HG03095 (cell line): ENCODE data around the gene SLC66A2.
"Not testable (repeated sequence)": the region's sequence is repeated elsewhere in the genome, so short reads cannot be mapped to it uniquely, and the experiment has no call there.

Experiments
- ATAC-seq: cut with Tn5 transposase; IDR thresholded peaks from one replicate; pipeline ENCODE4 v1.9.1; 2021; ENCODE audit warnings: moderate library complexity; ENCODE audit not compliant: unreplicated experiment

SLC66A2 gene

DNA sequence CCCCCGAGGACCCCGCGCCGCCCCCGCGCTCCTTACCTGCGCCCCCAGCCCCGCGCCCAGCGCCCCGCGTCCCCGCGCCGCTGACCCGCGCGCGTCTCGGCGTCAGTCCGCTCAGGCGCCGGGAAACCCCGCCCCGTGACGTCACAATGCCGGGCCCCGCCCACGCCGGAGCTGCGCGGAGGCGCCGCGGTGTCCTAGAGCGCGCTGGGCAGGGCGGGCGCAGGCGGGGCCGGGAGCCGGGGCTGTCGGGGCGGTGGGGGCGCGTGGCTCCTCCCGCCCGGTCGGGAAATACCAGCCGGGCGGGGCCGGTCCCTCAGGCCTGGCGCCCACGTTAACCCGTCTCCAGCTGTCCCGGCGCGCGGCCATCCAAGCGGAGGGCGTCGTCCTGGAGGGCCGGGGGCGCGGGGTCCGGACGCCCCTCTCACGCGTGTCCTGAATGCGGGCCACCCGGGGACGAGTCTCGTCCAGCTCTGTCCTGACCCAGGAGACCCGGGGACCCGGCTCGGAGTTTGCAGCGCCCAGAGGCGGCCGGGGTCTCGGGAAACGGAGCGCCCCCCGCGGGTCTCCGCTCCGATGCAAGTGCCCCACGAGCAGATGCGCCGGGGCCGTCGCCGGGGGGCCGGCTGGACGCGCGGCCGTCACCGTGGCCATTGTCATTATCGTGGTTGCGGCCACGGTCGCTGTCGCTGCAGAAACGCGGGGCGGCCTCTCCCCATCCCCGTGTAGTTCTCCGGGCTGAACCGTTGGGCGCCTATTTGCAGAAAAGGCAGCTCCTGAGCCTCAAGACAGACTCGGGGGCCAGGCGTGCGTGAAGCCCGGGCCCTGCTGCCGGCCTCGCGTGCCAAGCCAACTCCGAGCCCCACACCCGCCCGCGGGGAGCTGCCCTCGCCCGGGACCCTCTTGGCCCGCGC lies at the start of gene SLC66A2:
SLC66A2 (minus strand) TSS at position 109 of the 911 bp plus-strand sequence. CDS start 727 bp downstream, outside the sequence.
- ATAC-seq = peak; percentile 78

GRCh38 chr18:80000877-80001276 lies 49.4 kb upstream of the SLC66A2 start:
- ATAC-seq = no peak

DNA sequence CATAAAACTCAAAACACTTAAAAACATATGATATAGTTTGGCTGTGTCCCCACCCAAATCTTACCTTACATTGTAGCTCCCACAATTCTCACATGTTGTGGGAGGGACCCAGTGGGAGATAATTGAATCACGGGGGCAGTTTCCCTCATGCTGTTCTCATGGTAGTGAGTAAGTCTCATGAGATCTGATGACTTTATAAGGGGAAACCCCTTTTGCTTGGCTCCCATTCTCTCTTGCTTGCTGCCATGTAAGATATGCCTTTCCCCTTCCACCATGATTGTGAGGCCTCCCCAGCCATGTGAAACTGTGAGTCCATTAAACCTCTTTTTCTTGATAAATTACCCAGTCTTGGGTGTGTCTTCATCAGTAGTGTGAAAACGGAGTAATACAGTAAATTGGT lies 48.2 kb upstream of the SLC66A2 start:
- ATAC-seq = not testable (repeated sequence)

DNA sequence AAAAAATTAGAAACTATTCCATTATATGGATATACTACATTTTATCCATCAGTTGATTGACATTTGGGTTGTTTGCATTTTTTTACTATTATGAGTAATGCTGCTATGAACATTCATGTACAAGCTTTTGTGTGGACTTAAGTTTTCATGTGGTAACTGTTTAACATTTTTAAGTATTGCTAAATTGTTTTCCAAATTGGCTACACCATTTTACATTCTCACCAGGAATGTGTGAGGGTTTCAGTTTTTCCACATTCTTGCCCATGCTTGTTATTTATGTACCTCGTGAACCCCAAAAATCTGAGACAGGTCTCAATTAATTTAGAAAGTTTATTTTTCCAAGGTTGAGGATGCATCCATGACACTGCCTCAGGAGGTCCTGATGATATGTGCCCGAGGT lies 40.0 kb upstream of the SLC66A2 start:
- no peak for ATAC-seq

DNA sequence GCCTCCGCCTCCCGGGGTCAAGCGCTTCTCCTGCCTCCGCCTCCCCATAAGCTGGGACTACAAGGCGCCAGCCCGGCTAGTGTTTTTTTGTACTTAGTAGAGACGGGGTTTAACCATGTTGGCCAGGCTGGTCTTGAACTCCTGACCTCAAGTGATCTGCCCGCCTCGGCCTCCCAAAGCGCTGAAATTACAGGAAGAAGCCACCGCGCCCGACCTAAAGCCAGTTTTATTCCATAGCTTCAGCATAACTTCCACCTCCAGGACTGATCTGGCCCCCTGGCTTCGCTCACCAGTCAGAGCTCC lies 37.7 kb upstream of the SLC66A2 start:
- ATAC-seq = no peak

DNA sequence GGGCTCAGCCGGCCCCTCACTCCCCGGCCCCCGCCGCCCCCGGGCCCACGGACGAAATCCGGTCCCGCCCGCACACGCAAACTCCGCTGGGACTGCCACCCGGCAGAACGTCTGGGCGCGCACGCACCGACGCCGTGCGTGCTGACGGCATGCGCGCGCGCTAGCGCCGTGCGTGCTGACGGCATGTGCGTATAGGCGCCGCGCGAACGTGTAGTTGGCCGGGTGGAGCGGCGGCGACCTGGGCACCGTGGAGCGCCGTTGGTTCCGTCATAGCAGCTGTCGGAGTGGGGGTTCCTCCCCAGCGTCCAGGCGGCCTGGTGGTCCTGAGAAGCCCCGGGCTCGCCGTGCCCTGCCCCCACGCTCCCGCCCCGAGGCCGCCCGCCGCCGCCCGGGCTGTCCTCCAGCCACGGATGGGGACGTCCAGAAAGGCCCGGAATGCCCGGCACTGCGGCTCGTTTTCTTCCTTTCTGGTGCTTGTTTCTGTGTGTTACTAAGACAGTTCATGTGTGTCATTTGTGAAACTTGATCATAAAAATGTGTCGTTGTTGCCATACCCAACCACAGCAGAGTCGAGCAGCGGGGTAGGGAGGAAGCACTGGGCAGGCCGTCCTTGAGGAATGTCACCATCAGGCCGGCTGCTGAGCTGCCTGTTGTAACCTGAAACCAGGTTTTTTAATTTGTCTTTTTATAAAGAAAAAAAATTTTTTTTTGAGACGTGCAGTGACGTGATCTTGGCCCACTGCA lies 37.2 kb upstream of the SLC66A2 start, which contains the start of gene TXNL4A:
TXNL4A (minus strand) TSS at position 113 of the 744 bp plus-strand sequence. CDS start 171 bp downstream, outside the sequence.
- ATAC-seq = peak; percentile 97

- ATAC-seq = peak; percentile 64
Observed at GRCh38 chr18:79988071-79988450, 36.6 kb upstream of the SLC66A2 start.

- ATAC-seq = no peak
Observed at GRCh38 chr18:79987566-79987965, 36.1 kb upstream of the SLC66A2 start.

DNA sequence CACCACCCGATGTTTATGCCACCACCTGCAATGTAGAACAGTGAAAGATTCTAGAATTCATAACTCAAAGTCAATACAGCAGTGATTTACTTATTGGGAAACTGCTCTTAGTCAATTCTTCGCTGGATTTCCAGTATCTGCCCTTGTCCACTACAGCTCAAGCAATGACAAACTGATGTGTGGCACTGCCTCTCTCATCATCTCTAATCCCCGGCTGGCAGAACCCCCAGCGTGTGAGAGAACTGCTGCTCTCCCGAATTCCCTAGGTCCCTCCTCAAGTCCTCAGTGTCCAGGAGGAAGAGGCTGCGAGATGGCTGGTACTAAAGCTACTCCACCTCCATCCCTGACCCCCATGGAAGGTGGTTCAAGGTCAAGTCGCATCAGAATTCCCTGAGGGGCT lies 35.3 kb upstream of the SLC66A2 start:
- ATAC-seq = no peak

DNA sequence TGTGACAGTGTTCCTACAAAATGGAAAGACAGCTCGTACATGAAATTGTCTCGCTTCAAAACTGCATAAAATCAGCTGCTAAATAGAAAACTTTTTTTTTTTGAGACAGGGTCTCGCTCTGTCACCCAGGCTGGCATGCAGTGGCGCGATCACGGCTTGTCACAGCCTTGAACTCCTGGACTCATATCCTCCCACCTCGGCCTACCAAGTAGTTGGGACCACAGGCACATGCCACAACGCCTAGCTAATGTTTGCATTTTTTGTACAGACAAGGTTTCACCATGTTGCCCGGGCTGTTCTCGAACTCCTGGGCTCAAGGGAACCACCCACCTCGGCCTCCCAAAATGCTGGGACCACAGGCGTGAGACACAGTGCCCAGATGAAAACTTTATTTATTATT lies 33.7 kb upstream of the SLC66A2 start:
- ATAC-seq = no peak

DNA sequence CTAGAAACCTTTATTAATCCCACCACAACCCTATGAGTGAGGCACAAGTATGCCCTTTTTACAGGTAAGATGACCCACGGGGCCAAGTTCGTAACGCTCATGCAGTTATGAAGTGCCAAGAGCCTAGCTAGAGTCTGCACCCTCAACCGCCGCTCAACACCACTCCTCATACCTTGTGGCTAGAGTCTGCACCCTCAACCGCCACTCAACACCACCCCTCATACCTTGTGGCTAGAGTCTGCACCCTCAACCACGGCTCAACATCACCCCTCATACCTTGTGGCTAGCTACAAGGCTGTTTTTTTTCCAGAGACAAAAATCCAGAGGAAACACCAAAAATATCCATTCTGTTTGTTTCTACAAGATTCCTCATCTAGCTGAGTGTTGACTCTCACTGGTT lies 32.3 kb upstream of the SLC66A2 start:
- no peak for ATAC-seq

GRCh38 chr18:79983253-79983652 lies 31.8 kb upstream of the SLC66A2 start:
- ATAC-seq = no peak

DNA sequence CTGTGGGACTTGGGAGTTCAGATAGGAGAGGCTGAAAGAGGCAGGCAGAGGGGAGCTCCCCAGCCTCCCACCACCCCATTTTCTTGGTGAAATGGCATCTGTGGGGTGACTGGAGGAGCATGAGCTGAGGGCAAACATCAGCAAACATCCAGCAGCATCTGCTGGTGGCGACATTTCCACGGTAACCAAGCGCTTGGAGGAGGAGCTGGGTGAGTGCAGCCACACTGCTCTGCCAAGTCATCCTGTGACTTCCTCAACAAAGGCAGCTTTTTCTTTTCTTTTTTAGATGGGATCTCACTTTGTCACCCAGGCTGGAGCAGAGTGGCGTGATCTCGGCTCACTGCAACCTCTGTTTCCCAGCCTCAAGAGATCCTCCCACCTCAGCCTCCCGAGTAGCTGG lies 31.3 kb upstream of the SLC66A2 start:
- ATAC-seq = no peak

DNA sequence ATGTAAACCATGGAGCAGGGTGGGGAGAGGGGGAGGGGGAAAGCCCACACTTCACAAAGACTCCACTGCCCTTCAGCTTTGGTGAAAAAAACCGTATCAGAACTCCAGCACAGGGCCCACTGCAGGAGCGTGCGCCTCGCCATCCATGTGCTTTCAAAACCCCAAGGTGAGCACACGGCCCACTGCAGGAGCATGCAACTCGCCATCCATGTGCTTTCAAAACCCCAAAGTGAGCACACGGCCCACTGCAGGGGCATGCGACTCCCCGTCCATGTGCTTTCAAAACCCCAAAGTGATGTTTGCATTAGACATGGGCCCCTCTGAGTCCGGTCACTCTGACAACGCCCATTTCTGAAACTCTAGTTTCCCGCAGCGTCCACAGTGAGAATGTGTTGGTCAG lies 29.1 kb upstream of the SLC66A2 start:
- ATAC-seq = no peak

DNA sequence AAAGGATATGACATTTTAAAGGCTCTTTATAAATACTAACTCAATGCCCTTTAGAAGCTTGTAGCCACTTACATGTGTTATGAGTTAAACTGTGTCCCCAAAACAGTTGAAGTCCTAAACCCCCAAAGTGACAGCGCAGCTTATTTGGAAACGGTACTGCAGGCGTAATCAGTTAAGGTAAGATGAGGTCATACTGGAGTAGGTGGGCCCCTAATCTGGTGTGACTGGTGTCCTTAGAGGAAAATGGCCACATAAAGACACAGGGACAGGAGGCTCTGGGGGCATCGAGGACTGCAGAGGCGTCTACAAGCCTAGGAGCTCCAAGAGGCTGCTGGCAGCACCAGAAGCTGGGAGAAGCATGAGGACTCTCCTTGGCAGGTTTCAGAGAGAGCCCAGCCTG lies 28.4 kb upstream of the SLC66A2 start:
- no peak for ATAC-seq

DNA sequence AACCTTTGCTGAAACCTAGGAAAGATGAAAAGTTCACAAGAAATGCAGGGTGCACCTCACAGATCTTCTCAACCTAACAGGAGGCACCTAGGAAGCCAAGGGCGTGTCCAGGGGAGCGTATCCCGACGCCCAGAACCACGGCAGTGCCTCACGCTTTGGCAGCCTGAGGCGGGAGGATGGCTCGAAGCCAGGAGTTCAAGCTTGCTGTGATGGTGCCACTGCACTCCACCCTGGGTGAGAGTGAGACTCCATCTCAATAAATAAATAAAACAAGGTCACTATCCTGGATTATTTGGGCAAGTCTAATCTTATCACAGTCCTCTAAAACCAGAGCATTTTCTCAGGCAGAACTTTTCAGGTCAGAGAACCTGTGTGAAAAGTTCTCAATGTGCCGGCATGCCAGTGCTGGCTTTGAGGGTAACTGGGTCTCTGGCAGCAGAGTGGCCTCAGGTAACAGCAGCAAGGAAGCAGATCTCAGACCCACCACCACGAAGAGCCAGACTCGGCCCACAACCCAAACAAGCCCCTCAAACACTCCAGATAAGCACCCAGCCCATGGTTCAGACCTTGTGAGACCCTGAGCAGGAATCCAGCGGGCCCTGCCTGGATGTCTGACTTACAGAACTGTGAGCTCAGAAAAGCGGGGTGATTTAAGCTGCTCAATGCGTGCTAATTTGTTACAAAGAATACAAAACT lies 24.7 kb upstream of the SLC66A2 start:
- ATAC-seq = no peak

DNA sequence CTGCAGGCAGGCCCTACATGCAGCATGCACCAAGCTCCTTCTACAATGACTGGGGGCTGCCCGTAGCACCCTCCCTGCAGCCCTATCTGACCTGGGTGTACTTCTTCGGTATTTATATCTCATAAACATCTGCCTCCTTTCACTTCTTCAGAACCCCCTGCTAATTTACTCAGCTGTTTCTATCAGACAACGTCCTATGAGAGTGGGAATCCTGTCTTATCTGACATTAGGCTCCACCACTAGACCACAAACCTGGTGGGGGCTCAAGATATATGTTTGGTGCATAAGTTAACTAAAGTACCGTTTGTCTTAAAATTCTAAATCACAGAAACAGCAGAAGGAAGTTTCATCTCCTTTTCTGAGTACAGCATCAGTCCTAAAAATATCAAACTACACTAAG lies 23.6 kb upstream of the SLC66A2 start:
- no peak for ATAC-seq

DNA sequence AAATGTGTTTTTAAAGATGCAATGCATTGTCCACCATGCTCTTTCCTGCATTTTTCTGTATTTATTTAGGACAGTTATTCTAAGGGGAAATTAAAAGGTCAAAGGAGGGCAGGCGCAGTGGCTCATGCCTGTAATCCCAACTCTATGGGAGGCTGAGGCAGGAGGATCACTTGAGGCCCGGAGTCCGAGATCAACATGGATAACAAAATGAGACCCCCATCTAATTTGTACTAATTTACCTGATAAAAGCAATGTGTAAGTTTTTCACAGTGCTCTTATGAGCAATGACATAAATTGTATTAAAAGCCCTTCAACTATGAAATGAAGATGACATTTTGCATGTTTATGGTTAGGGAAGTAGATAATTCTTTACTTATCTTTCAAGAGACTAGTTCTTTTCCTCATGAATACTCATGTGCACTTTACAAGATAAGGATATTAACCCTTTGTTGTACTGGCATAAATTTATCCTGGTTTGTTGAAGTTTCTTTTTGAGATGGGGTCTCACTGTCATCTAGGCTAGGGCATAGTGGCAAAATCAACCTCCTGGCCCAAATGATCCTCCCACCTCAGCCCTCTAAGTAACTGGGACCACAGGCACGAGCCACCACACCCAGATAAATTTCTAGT lies 22.7 kb upstream of the SLC66A2 start:
- no peak for ATAC-seq

DNA sequence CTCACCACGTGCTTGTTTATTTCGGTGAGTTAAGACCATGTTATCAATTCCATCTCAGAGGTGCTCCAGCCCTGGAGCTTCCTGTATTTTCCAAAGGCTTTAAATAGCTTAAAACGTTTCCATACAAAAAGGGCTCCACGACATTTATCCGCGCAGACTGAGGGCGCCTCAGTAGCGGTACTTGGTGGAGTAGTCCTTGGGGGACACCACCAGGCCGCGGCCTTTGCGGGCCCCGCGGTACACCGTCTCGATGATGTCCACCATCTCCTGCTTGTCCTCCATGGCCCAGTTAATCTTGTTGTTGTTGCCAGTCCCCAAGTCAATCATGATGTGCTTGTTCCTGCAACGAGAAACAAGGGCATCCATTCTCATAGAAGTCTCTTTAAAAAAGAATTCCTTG lies 22.1 kb upstream of the SLC66A2 start:
- no peak for ATAC-seq

GRCh38 chr18:79972720-79973119 lies 21.3 kb upstream of the SLC66A2 start:
- no peak for ATAC-seq

DNA sequence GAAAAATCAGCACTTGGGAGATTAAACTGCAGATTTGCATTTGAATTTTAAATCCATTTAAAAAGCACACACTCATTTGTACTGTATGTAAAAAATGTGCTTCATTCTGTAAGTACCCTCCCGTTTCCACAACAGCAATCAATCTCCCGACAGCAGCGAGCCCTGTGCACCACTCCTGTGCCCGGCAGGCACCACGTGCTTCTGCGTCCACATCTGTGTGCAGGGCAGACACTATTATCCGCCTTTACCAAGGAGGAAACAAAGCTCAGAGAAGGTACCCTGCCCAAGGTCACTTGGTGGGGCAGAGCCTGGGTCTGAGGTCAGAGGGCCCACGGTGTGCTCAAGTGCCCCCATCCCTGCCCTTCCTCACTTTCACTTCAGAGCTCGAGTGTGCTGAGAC lies 20.5 kb upstream of the SLC66A2 start:
- no peak for ATAC-seq
